Stomach (tissue), 4 donors: ENCODE measurements around the gene NCKAP5.

Experiments
- CTCF ChIP-seq, 7 experiments: fragments of 450-650 bp in 4 of 7; fragments of 200-600 bp in 3 of 7; sonication (generic) in 3 of 7; IDR thresholded peaks; one replicate each; pipeline ENCODE4 v1.5.1; 2016 to 2019; ENCODE audit warnings: antibody characterized with exemption in 7 of 7, control low read depth in 2 of 7, mild to moderate bottlenecking in 1 of 7
- POLR2A ChIP-seq, 4 donors: fragments of 450-650 bp; IDR thresholded peaks; one replicate each; pipeline ENCODE4 v1.6.1; 2016; ENCODE audit warnings: antibody characterized with exemption in 4 of 4, control low read depth in 2 of 4, mild to moderate bottlenecking in 1 of 4, moderate library complexity in 1 of 4
- POLR2AphosphoS5 ChIP-seq, 3 donors: sonication (generic); formaldehyde crosslinking; IDR thresholded peaks; one replicate each; pipeline ENCODE4 v1.6.1; 2016; ENCODE audit warnings: antibody characterized with exemption in 3 of 3

- TF ChIP-seq CTCF (IDR thresholded peaks at IDR 0.05), result no peak
- no peak for TF ChIP-seq POLR2AphosphoS5 (IDR thresholded peaks at IDR 0.05)
- TF ChIP-seq POLR2A (IDR thresholded peaks at IDR 0.05), result no peak
Measured at GRCh38 chr2:132670496-132671150, 897.6 kb downstream of the NCKAP5 start.
